ENCODE results near the gene PPIF. TPM values are rescaled to one million over a fixed set of nuclear protein-coding genes. Genes with fewer than 3 reads are reported as not detected.

PPIF gene
- polyA plus RNA-seq = 10 to 100 TPM in 2 of 3 donors, 1 to 10 TPM in 1; 9.6 to 15.1 (median 13.1) TPM

- H3K36me3 Mint-ChIP-seq = peaks cover 0 to 13% (median 4%) of the 10 kb centered on the region in 3 donors
- peaks cover 0 to 2% (median 2%) of the 10 kb centered on the region in 3 donors for H3K27me3 Mint-ChIP-seq (ENCODE audit: low read depth in 3 of 3)
- peak; percentile 92 for DNase-seq
- peak within 1 kb of the TSS; percentile 87 to 93 (median 88) for H3K27ac Mint-ChIP-seq
- peak within 1 kb of the TSS; percentile 83 to 85 (median 83) for H3K4me3 Mint-ChIP-seq
- H3K4me1 Mint-ChIP-seq = peaks cover 31 to 39% of the 10 kb centered on the region in 2 donors
- H3K9me3 Mint-ChIP-seq = no peaks in the 10 kb centered on the region
Observed at GRCh38 chr10:79347226-79347893, at the start of gene PPIF. Gene PPIF (plus strand): TSS chr10:79347469. CDS start chr10:79347549, 80 bp downstream.

GRCh38 chr10:79298403-79299244 is 48.6 kb upstream of the PPIF start:
- Mint-ChIP-seq H3K4me3 (no peak overlapping the region), H3K27me3 (ENCODE audit: low read depth in 3 of 3) (peaks cover 2 to 4% (median 2%) of the 10 kb centered on the region in 3 donors), H3K36me3 (peaks cover 10 to 43% (median 35%) of the 10 kb centered on the region in 3 donors), H3K27ac (peak overlapping the region in 1 of 6 donors; percentile 44), H3K4me1 (peaks cover 12 to 20% of the 10 kb centered on the region in 2 donors), H3K9me3 (no peaks in the 10 kb centered on the region)
- DNase-seq = no peak

GRCh38 chr10:79299397-79300241 is 47.6 kb upstream of the PPIF start:
- H3K4me3 Mint-ChIP-seq = no peak overlapping the region
- no peak for DNase-seq
- peaks cover 2 to 4% (median 2%) of the 10 kb centered on the region in 3 donors for H3K27me3 Mint-ChIP-seq (ENCODE audit: low read depth in 3 of 3)
- no peaks in the 10 kb centered on the region for H3K9me3 Mint-ChIP-seq
- H3K4me1 Mint-ChIP-seq = peaks cover 6 to 10% of the 10 kb centered on the region in 2 donors
- peak overlapping the region in 1 of 6 donors; percentile 44 for H3K27ac Mint-ChIP-seq
- H3K36me3 Mint-ChIP-seq = peaks cover 10 to 37% (median 31%) of the 10 kb centered on the region in 3 donors

GRCh38 chr10:79300711-79301110 is 46.6 kb upstream of the PPIF start:
- Mint-ChIP-seq H3K27me3 (ENCODE audit: low read depth in 3 of 3) (peaks cover 2% of the 10 kb centered on the region in 3 donors), H3K27ac (no peak overlapping the region), H3K9me3 (no peaks in the 10 kb centered on the region), H3K4me1 (peaks cover 2% of the 10 kb centered on the region in 2 donors), H3K4me3 (no peak overlapping the region), H3K36me3 (peaks cover 10 to 30% (median 24%) of the 10 kb centered on the region in 3 donors)
- no peak for DNase-seq

- DNase-seq = no peak
- no peaks in the 10 kb centered on the region for H3K4me1 Mint-ChIP-seq
- no peaks in the 10 kb centered on the region for H3K9me3 Mint-ChIP-seq
- peak overlapping the region in 1 of 6 donors; percentile 51 for H3K27ac Mint-ChIP-seq
- H3K27me3 Mint-ChIP-seq (ENCODE audit: low read depth in 3 of 3) = peaks cover 2% of the 10 kb centered on the region in 3 donors
- peaks cover 9 to 23% (median 16%) of the 10 kb centered on the region in 3 donors for H3K36me3 Mint-ChIP-seq
- peak overlapping the region in 1 of 5 donors; percentile 3 for H3K4me3 Mint-ChIP-seq
Observed at GRCh38 chr10:79301754-79302530, 45.3 kb upstream of the PPIF start.

- H3K27ac Mint-ChIP-seq = peak overlapping the region in 1 of 6 donors; percentile 32
- H3K9me3 Mint-ChIP-seq = no peaks in the 10 kb centered on the region
- H3K4me3 Mint-ChIP-seq = no peak overlapping the region
- H3K27me3 Mint-ChIP-seq (ENCODE audit: low read depth in 3 of 3) = peaks cover 0 to 2% (median 2%) of the 10 kb centered on the region in 3 donors
- no peak for DNase-seq
- H3K36me3 Mint-ChIP-seq = peaks cover 11 to 26% (median 15%) of the 10 kb centered on the region in 3 donors
- H3K4me1 Mint-ChIP-seq = no peaks in the 10 kb centered on the region
Observed at GRCh38 chr10:79303631-79304478, 43.4 kb upstream of the PPIF start.

- H3K27me3 Mint-ChIP-seq (ENCODE audit: low read depth in 3 of 3) = peaks cover 0 to 2% (median 2%) of the 10 kb centered on the region in 3 donors
- H3K36me3 Mint-ChIP-seq = peaks cover 12 to 31% (median 15%) of the 10 kb centered on the region in 3 donors
- H3K9me3 Mint-ChIP-seq = no peaks in the 10 kb centered on the region
- peak overlapping the region in 1 of 6 donors; percentile 32 for H3K27ac Mint-ChIP-seq
- no peak for DNase-seq
- H3K4me1 Mint-ChIP-seq = no peaks in the 10 kb centered on the region
- H3K4me3 Mint-ChIP-seq = no peak overlapping the region
Observed at GRCh38 chr10:79304479-79305087, 42.7 kb upstream of the PPIF start.

GRCh38 chr10:79305515-79305914 is 41.8 kb upstream of the PPIF start:
- H3K4me1 Mint-ChIP-seq = no peaks in the 10 kb centered on the region
- H3K27ac Mint-ChIP-seq = no peak overlapping the region
- H3K27me3 Mint-ChIP-seq (ENCODE audit: low read depth in 3 of 3) = peaks cover 0 to 6% (median 2%) of the 10 kb centered on the region in 3 donors
- H3K36me3 Mint-ChIP-seq = peaks cover 12 to 28% (median 15%) of the 10 kb centered on the region in 3 donors
- DNase-seq = no peak
- no peaks in the 10 kb centered on the region for H3K9me3 Mint-ChIP-seq
- H3K4me3 Mint-ChIP-seq = no peak overlapping the region

- Mint-ChIP-seq H3K27me3 (ENCODE audit: low read depth in 3 of 3) (peaks cover 0 to 6% (median 2%) of the 10 kb centered on the region in 3 donors), H3K9me3 (no peaks in the 10 kb centered on the region), H3K4me3 (no peak overlapping the region), H3K27ac (no peak overlapping the region), H3K4me1 (peaks cover 0 to 2% of the 10 kb centered on the region in 2 donors), H3K36me3 (peaks cover 12 to 24% (median 17%) of the 10 kb centered on the region in 3 donors)
- no peak for DNase-seq
Observed at GRCh38 chr10:79305988-79306387, 41.3 kb upstream of the PPIF start.

- H3K4me1 Mint-ChIP-seq = peaks cover 0 to 2% of the 10 kb centered on the region in 2 donors
Observed at GRCh38 chr10:79306644-79307220, 40.5 kb upstream of the PPIF start.

GRCh38 chr10:79308016-79308415 is 39.3 kb upstream of the PPIF start:
- Mint-ChIP-seq H3K4me3 (no peak overlapping the region), H3K36me3 (peaks cover 9 to 14% (median 11%) of the 10 kb centered on the region in 3 donors), H3K4me1 (peaks cover 0 to 2% of the 10 kb centered on the region in 2 donors), H3K27ac (peak overlapping the region in 1 of 6 donors; percentile 78), H3K27me3 (ENCODE audit: low read depth in 3 of 3) (peaks cover 0 to 8% (median 1%) of the 10 kb centered on the region in 3 donors), H3K9me3 (no peaks in the 10 kb centered on the region)
- DNase-seq = no peak

More at GRCh38 chr10:79306644-79307220, 40.5 kb upstream of the PPIF start:
- Mint-ChIP-seq H3K27me3 (ENCODE audit: low read depth in 3 of 3) (peaks cover 0 to 6% (median 1%) of the 10 kb centered on the region in 3 donors), H3K27ac (no peak overlapping the region), H3K36me3 (peaks cover 11 to 17% (median 12%) of the 10 kb centered on the region in 3 donors), H3K9me3 (no peaks in the 10 kb centered on the region), H3K4me3 (no peak overlapping the region)
- no peak for DNase-seq
